Measurements from ENCODE around the gene NCK2. TPM values are rescaled to one million over a fixed set of nuclear protein-coding genes. Genes with fewer than 3 reads are reported as not detected.

The NCK2 gene
- total RNA-seq, 4 donors from 2014 or later, result 32.6 to 43.7 (median 38.7) TPM

DNA sequence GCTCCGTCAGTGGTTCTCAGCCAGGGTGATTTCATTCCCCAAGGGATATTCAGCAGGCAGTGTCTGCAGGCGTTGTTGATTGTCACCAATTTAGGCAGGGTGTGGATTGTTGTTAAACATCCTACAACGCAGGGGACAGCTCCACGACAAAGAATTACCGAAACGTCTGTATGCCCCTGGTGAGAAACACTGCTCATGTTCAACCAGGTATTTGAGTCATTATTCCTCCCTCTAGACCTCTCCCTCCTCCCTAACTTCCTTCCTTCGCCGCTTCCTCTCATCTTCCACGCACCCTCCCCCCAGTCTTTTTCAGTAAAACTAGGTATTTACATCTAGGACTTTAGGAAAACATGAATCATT, 50.8 kb downstream of the NCK2 start:
- TF ChIP-seq CTCF (IDR thresholded peaks at IDR 0.05), result no peak
- ATAC-seq (ENCODE audit: low FRiP score) (no peak), DNase-seq (ENCODE audit: low spot score) (no peak)

GRCh38 chr2:105796131-105796638, 51.5 kb downstream of the NCK2 start:
- ATAC-seq (ENCODE audit: low FRiP score) (no peak), DNase-seq (ENCODE audit: low spot score) (no peak)
- TF ChIP-seq CTCF (IDR thresholded peaks at IDR 0.05), result no peak

DNA sequence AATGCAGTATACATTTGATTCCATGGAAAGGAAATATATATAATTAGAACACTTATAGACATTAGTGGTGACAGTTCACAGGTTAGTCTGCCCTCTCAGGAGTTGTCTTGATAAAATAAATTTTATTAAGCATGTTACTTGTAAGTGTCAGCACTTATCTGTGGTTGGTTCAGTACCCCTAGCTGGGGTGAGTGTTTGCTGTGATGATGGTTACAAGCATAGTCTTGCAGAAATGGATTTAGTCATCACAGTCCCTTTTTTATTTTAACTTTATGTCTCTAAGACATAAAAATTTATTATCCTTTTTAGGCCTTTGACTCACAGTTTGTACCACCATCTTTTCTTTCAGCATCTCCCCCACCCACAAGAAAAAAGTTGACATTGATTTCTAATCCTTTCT, 52.1 kb downstream of the NCK2 start:
- TF ChIP-seq CTCF (IDR thresholded peaks at IDR 0.05), result no peak
- DNase-seq (ENCODE audit: low spot score), result no peak

GRCh38 chr2:105797298-105797819, 52.6 kb downstream of the NCK2 start:
- no peak for TF ChIP-seq CTCF (IDR thresholded peaks at IDR 0.05)
- no peak for DNase-seq (ENCODE audit: low spot score)
- no peak for ATAC-seq (ENCODE audit: low FRiP score)

More for the DNA sequence above, 52.1 kb downstream of the NCK2 start:
- no peak for ATAC-seq (ENCODE audit: low FRiP score)

- TF ChIP-seq CTCF (IDR thresholded peaks at IDR 0.05), result no peak
- ATAC-seq (ENCODE audit: low FRiP score) (no peak), DNase-seq (ENCODE audit: low spot score) (no peak)
Observed at GRCh38 chr2:105798595-105798994, 53.9 kb downstream of the NCK2 start.

DNA sequence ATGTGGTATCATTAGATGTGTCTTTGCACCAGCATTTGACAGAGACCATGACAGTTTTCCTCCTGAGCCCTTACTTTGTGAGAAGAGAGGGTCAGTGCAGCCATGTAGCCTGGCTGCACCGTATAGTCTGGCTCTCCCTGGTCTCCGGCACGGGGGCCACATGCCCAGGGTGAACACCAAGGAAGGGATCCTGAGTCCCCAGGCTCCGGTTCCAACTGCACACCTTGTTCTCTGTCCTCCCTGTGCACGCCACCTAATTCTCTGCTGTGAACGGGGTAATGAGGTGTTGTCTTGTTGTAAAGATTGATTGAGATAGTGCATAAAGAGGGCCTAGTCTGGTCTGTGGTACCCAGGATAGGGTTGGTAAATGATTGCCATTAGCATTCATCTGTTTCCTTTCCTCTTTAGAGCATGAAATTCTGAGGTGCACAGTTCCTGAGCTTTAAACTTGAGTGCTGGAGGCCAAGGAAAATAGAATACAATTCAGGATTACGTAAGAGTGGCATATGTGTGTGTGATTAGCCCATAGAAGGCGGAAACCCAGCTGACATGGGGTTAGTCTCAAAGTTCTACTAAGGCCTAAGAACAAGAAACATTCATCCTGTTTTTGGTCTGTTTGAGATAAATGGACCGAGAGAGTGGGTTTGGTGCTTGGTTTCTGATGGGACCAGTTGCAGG, 55.5 kb downstream of the NCK2 start:
- ATAC-seq (ENCODE audit: low FRiP score), result no peak
- TF ChIP-seq CTCF (IDR thresholded peaks at IDR 0.05), result no peak

More for the DNA sequence above, 55.5 kb downstream of the NCK2 start:
- DNase-seq (ENCODE audit: low spot score), result no peak
